Hepatocyte (in vitro differentiated cells): ENCODE data around the gene EXOC6B.

ENCODE experiments used
- EZH2phosphoT487 ChIP-seq: fragments of 200-600 bp; sonication (generic); IDR thresholded peaks from one replicate; pipeline ENCODE4 v1.6.1; 2018; ENCODE audit warnings: antibody characterized with exemption, mild to moderate bottlenecking, low read depth, moderate library complexity; ENCODE audit not compliant: unreplicated experiment, severe bottlenecking
- TF ChIP-seq, protein P1 (sequence below): fragments of 200-600 bp; sonication (generic); IDR thresholded peaks from 2 replicates; pipeline ENCODE4 v1.5.1; 2016; ENCODE audit warnings: antibody characterized with exemption, mild to moderate bottlenecking; ENCODE audit not compliant: poor library complexity

DNA sequence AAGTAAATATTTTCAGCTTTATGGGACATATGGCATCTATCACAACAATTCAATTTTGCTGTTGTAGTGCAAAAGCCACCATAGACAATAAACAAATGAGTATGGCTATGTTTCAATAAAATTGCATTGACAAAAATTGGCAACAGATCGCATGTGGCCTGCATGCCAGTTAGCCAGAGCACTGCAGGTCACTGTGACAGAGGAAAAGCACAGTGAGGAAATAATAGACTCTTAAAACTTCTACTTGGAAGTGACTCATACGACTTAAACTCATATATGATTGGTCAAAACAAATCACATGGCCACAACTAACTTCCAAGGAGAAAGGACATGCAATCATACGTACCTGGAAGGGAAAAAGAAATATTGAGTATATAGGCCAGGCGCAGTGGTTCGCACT lies 44.4 kb downstream of the EXOC6B start:
- TF ChIP-seq, protein P1, sequence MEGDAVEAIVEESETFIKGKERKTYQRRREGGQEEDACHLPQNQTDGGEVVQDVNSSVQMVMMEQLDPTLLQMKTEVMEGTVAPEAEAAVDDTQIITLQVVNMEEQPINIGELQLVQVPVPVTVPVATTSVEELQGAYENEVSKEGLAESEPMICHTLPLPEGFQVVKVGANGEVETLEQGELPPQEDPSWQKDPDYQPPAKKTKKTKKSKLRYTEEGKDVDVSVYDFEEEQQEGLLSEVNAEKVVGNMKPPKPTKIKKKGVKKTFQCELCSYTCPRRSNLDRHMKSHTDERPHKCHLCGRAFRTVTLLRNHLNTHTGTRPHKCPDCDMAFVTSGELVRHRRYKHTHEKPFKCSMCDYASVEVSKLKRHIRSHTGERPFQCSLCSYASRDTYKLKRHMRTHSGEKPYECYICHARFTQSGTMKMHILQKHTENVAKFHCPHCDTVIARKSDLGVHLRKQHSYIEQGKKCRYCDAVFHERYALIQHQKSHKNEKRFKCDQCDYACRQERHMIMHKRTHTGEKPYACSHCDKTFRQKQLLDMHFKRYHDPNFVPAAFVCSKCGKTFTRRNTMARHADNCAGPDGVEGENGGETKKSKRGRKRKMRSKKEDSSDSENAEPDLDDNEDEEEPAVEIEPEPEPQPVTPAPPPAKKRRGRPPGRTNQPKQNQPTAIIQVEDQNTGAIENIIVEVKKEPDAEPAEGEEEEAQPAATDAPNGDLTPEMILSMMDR, result no peak
- TF ChIP-seq EZH2phosphoT487, result no peak
